Bone marrow (tissue), 2 donors: ENCODE results near the gene VAC14.

Source experiments
- DNase-seq, 2 donors: peaks; one replicate each; lab custom pipeline; 2025; lab: John Stamatoyannopoulos, UW

The VAC14 gene

DNA sequence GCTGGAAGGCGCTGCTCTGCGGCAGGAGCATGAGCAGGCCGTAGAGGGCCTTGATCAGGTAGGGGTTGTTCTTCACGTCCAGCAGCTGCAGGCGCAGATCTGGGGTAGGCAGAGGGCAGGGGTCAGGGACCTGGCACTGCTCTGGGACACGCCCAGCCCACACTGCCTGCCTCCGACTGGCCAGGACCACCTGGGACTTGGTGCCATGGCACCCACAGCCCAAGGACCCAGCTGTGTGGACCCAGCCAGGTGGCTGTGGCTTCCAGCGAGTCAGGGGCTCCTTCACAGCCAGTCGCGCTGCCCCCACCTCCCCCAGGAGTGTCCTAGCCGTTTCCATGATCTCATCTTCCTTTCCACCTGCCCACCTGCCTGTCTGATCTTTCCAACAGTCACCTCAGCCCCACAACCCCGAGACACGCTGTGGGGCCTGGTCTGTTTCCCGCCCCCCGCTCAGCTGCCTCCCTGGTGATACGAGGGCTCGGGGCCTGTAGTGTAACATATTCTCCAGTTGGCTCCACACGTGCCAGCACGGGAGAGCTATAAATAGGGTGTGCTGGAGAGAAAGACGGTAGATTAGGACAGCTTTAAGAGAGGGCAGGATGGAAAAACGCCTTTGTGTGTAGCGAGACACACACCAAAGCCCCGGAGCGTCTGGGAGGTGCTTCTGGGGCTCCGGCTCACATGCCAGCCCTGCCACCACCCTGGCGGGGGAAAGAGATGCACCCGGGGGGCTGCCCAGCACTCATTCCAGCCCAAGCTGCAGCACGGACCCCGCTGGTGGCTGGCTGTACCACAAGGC, 107.9 kb downstream of the VAC14 start:
- no peak for DNase-seq

DNA sequence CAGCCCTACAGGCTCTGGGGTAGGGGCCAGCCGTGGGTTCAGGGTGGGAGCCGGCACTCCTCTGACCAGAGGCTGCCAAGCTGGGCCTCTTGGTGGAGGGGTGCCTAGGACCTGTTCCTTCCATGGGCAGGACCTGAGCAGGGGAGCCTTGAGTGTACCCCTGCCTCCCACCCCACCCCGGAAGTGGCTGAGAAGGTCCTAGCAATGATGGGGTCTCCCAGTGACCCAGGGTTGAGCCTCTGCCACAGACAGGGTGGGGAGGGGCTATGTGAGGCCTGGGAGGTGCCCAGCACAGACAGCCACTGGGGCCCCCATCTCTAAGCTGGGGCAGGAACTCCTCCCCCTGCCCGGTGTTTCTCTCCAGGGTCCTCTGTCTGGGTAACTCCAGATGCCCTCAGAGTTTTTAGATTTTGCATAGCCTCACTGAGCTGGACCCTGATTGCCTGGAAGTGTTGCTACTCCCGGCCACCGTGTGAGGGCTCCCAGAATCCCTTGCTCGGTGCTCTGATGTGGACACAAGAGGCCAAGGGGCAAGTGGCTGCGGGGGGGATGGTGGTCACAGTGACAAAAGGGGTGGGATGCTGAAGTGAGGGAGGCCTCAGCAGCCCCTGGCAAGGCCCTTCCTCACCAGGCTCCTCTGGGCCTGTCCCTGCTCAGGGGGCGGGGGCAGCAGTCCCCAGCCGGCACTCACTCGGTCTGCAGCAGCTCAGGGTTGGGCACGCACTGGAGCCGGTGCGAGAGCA, 108.7 kb downstream of the VAC14 start:
- DNase-seq, result no peak

GRCh38 chr16:70691223-70692129, 109.5 kb downstream of the VAC14 start:
- DNase-seq, result no peak

- DNase-seq, result no peak
Measured at GRCh38 chr16:70689970-70690891, 110.7 kb downstream of the VAC14 start.

GRCh38 chr16:70689035-70689969, 111.7 kb downstream of the VAC14 start:
- no peak for DNase-seq

DNA sequence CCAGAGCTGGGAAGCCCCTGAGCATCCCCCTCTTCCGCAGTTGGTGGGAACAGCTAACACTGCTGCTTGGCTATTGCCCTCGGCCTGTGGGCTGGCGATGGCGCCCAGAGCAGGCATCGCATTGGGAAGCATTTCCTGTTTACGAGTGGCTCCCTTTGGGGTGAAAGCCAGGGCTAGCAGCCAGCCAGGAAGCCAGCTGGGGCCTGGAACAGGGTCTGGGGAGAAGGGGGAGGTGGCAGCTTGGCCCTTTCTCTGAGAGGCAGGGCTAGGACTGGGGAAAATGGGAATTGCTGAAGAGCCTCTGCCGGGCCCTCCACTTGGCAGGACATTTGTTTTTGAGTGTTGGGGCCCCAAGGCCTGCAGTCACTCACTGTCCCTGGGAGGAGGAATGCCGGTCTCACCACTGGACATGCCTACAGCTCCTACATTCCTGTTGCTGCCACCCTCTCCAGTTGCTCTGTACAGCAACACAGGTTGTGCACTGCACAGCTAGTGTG, 112.7 kb downstream of the VAC14 start:
- DNase-seq, result no peak

- no peak for DNase-seq
Measured at GRCh38 chr16:70687671-70688245, 113.2 kb downstream of the VAC14 start.

- no peak for DNase-seq
Measured at GRCh38 chr16:70687102-70687511, 113.9 kb downstream of the VAC14 start.

DNA sequence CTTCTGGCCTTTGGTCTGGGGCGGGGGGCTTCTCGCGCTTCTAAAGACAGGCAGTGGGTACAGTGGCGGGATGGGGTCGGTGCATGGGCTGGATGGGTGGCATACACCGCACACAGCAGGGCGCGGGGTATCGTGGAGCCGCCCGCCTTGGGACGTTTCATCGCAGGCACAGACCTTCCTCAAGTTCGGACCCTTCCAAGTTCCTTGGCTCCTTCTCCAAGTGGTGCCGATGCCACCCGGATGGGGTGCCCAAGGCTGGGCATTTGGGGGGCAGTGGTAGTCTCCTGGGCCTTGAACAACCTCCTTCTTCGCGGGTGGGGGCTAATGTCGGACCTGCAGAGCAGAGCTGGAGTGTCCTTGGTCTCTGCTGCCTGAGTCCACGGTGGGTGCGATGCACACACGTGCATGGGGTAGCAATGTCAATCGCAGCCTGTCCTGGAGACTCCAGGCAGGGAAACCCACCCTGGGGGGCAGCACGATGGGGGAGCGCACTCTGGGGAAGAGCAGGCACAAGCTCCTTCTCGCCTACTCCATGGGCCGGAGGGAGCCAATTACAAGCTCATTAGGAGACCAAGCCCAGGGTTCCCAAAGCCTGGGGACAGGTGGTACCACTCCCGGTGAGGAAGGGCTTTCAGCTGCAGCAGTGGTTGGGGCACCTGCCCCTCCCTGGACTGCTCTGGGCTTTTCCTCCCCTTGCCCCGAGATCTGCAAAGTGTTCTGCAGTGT, 114.4 kb downstream of the VAC14 start:
- no peak for DNase-seq

GRCh38 chr16:70685938-70686375, 115.0 kb downstream of the VAC14 start, which contains the start of gene MTSS2:
MTSS2 (minus strand) TSS chr16:70686053; CDS start chr16:70685791, 262 bp downstream.
- no peak for DNase-seq

DNA sequence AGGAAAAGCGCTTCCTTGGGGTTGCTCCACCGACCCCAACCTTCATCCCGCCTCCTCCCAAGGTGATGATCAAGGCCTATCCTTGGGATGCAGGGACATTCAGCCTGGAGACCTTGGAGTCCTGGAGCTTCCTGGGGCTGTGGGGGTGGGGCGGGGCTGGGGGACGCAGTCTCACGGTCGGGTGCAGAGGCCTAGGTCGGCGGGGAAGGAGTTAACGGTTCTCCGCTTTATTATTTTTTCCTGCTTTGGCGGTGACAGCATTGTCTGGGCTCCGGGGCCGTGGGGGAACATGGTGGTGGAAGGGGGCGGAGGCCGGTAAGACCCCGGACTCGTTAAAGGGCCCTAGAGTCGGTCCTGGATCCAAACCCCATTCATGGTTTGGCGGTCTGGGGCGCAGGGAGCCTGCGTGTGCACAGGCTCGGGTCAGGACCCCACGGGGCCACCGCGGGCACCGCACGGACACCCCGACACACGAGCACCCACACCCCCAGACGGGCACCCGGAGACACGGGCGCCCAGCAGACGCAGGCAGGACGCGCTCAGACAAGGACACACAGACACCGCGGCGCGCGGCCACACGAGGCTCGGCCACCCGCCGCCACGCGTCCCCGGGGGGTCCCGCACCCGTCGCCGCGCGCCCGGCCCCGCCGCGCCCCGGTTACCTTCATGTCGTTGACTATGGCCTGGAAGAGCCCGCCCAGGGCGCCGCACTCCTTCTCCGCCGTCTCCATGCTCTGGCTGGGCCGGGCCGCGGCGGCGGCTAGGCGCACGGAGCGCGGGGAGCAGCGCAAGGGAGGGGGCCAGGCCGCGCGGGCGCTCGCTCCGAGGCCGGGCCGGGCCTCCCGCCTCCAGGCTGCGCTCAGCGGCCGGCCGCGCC, 115.7 kb downstream of the VAC14 start:
- no peak for DNase-seq

GRCh38 chr16:70684146-70685060, 116.6 kb downstream of the VAC14 start:
- no peak for DNase-seq

- DNase-seq, result no peak
Measured at GRCh38 chr16:70683146-70683944, 117.6 kb downstream of the VAC14 start.

- no peak for DNase-seq
Measured at GRCh38 chr16:70682239-70683145, 118.5 kb downstream of the VAC14 start.
